HCT116 (cell line): ENCODE data around the gene FSTL4. TPM values are rescaled to one million over a fixed set of nuclear protein-coding genes. Genes with fewer than 3 reads are reported as not detected.

Experiments used
- ATAC-seq: fragments of 200-7000 bp; cut with Tn5 transposase; 2 replicates; pipeline ENCODE4 v1.9.1; 2020; ENCODE audit warnings: mild to moderate bottlenecking, moderate library complexity
- BruUV-seq: library from RNA; stranded (reverse); fragments of 400-500 nt; replicated peaks from 2 replicates; lab custom pipeline; 2021; lab: Mats Ljungman, UMichigan
- CTCF ChIA-PET: fragments of 300-600 bp; sonication (Branson Sonifier 250); formaldehyde crosslinking; loops from one replicate; lab custom pipeline; 2021; ENCODE audit warnings: antibody characterized with exemption; lab: Charles Lee
- POLR2A ChIA-PET: fragments of 300-600, 350-600 bp; sonication (Branson Sonifier 250); formaldehyde crosslinking; loops from one replicate; lab custom pipeline; 2021; ENCODE audit warnings: antibody characterized with exemption; lab: Charles Lee
- RAD21 ChIA-PET, 2 experiments: fragments of 300-600 bp; sonication (Branson Sonifier 250); formaldehyde crosslinking; loops; one replicate each; lab custom pipeline; 2023; ENCODE audit warnings: low total read pairs in 2 of 2; ENCODE audit not compliant: uncharacterized antibody in 2 of 2, unreplicated experiment in 2 of 2, low non-redundant PET in 1 of 2; lab: Charles Lee
- DNase-seq: peaks from one replicate; pipeline ENCODE4 v3.0.0-alpha.2; 2010; ENCODE audit warnings: low read depth, low spot score
- H2AFZ ChIP-seq: fragments of 200-600 bp; shearing (Covaris generic), sonication (generic); 2 replicates; pipeline ENCODE4 v1.6.1; 2017; ENCODE audit warnings: low read depth, mixed run types, mixed read lengths, antibody characterized with exemption, low read length; ENCODE audit not compliant: poor library complexity, severe bottlenecking
- H3K27ac ChIP-seq: 2 replicates; pipeline ENCODE4 v1.5.1; 2012; ENCODE audit warnings: low read depth, low read length
- H3K27me3 ChIP-seq: fragments of 200-600 bp; sonication (generic); 2 replicates; pipeline ENCODE4 v1.6.1; 2016; ENCODE audit warnings: mixed run types, low read length, mixed read lengths; ENCODE audit not compliant: insufficient read depth
- H3K36me3 ChIP-seq, 2 experiments: fragments of 200-500 bp in 1 of 2; fragments of 200-600 bp in 1 of 2; sonication (Bioruptor generic) in 1 of 2; sonication (generic) in 1 of 2; 2 replicates each; pipeline versions ENCODE4 v1.5.1 to v1.6.1; 2014 to 2016; ENCODE audit warnings: low read length in 2 of 2, inconsistent platforms in 1 of 2, mixed read lengths in 1 of 2, mixed run types in 1 of 2; ENCODE audit not compliant: insufficient read depth in 2 of 2, control insufficient read depth in 1 of 2
- H3K4me1 ChIP-seq, 2 experiments: fragments of 200-600 bp in 1 of 2; sonication (generic) in 1 of 2; 2 replicates each; pipeline versions ENCODE4 v1.5.1 to v1.6.1; 2012 to 2017; ENCODE audit warnings: low read length in 2 of 2, inconsistent platforms in 1 of 2, mild to moderate bottlenecking in 1 of 2, mixed read lengths in 1 of 2, mixed run types in 1 of 2, moderate library complexity in 1 of 2; ENCODE audit not compliant: insufficient read depth in 2 of 2, control insufficient read depth in 1 of 2
- H3K4me2 ChIP-seq: fragments of 200-600 bp; sonication (generic); 2 replicates; pipeline ENCODE4 v1.6.1; 2017; ENCODE audit warnings: mixed run types, low read length, mixed read lengths
- H3K4me3 ChIP-seq, 2 experiments: fragments of 200-600 bp in 1 of 2; sonication (generic) in 1 of 2; replicated peaks in 1 of 2; 2 replicates each; pipeline ENCODE4 v1.5.1; 2011 to 2016; ENCODE audit warnings: low read length in 2 of 2, control low read depth in 1 of 2, low read depth in 1 of 2, mild to moderate bottlenecking in 1 of 2, mixed read lengths in 1 of 2, mixed run types in 1 of 2
- H3K79me2 ChIP-seq: fragments of 200-600 bp; sonication (generic); 2 replicates; pipeline ENCODE4 v1.6.1; 2017; ENCODE audit warnings: mild to moderate bottlenecking, mixed run types, low read length, moderate library complexity, mixed read lengths; ENCODE audit not compliant: insufficient read depth
- H3K9ac ChIP-seq: fragments of 200-600 bp; sonication (generic); 2 replicates; pipeline ENCODE4 v1.6.1; 2016; ENCODE audit warnings: low read length, mixed read lengths
- H3K9me2 ChIP-seq: fragments of 200-600 bp; sonication (generic), shearing (Covaris generic); 2 replicates; pipeline ENCODE4 v1.6.1; 2017; ENCODE audit warnings: mixed run types, mild to moderate bottlenecking, moderate library complexity; ENCODE audit not compliant: insufficient read depth
- H3K9me3 ChIP-seq, 2 experiments: fragments of 200-500 bp in 1 of 2; fragments of 200-600 bp in 1 of 2; sonication (Bioruptor generic) in 1 of 2; sonication (generic) in 1 of 2; 2 replicates each; pipeline ENCODE4 v1.6.1; 2014 to 2017; ENCODE audit warnings: low read length in 2 of 2, mixed read lengths in 2 of 2, inconsistent platforms in 1 of 2, low read depth in 1 of 2, mild to moderate bottlenecking in 1 of 2, mixed run types in 1 of 2, moderate library complexity in 1 of 2; ENCODE audit not compliant: control insufficient read depth in 1 of 2, insufficient read depth in 1 of 2
- H4K20me1 ChIP-seq: fragments of 200-600 bp; sonication (generic), shearing (Covaris generic); 2 replicates; pipeline ENCODE4 v1.6.1; 2017; ENCODE audit warnings: mixed run types, mild to moderate bottlenecking, moderate library complexity; ENCODE audit not compliant: insufficient read depth
- ATF3 ChIP-seq: IDR thresholded peaks from 2 replicates; pipeline ENCODE4 v1.6.1; 2012
- CBX3 ChIP-seq: IDR thresholded peaks from 2 replicates; pipeline ENCODE4 v1.6.1; 2012; ENCODE audit warnings: low read depth
- CEBPB ChIP-seq: IDR thresholded peaks from 2 replicates; pipeline ENCODE4 v1.6.1; 2012; ENCODE audit warnings: low read depth
- CTCF ChIP-seq, 3 experiments: fragments of 200-600 bp in 1 of 3; sonication (generic) in 1 of 3; IDR thresholded peaks in 2 of 3; conservative IDR thresholded peaks in 1 of 3; 2 replicates each; pipeline ENCODE4 v1.5.1; 2012 to 2017; ENCODE audit warnings: low read depth in 2 of 3, low read length in 2 of 3, antibody characterized with exemption in 1 of 3, borderline replicate concordance in 1 of 3, control low read depth in 1 of 3, mild to moderate bottlenecking in 1 of 3, mixed read lengths in 1 of 3, mixed run types in 1 of 3, moderate library complexity in 1 of 3; ENCODE audit not compliant: insufficient read depth in 1 of 3
- ELF1 ChIP-seq: IDR thresholded peaks from 2 replicates; pipeline ENCODE4 v1.6.1; 2012; ENCODE audit warnings: low read depth, borderline replicate concordance
- EZH2 ChIP-seq: fragments of 200-600 bp; sonication (generic); IDR thresholded peaks from 2 replicates; pipeline ENCODE4 v1.6.1; 2017; ENCODE audit warnings: antibody characterized with exemption, mixed run types
- EZH2phosphoT487 ChIP-seq: fragments of 200-600 bp; IDR thresholded peaks from 2 replicates; pipeline ENCODE4 v1.6.1; 2018; ENCODE audit warnings: antibody characterized with exemption, borderline replicate concordance
- JUND ChIP-seq: IDR thresholded peaks from 2 replicates; pipeline ENCODE4 v1.6.1; 2012
- MAX ChIP-seq: IDR thresholded peaks from 2 replicates; pipeline ENCODE4 v1.6.1; 2012
- POLR2A ChIP-seq: IDR thresholded peaks from 2 replicates; pipeline ENCODE4 v1.7.0; 2011; ENCODE audit warnings: borderline replicate concordance; ENCODE audit not compliant: insufficient read depth, insufficient read length; ENCODE audit errors: extremely low read depth
- RAD21 ChIP-seq: IDR thresholded peaks from 2 replicates; pipeline ENCODE4 v1.6.1; 2012; ENCODE audit warnings: low read depth, mild to moderate bottlenecking
- REST ChIP-seq: IDR thresholded peaks from 2 replicates; pipeline ENCODE4 v1.6.1; 2012; ENCODE audit warnings: low read depth
- SIN3A ChIP-seq: IDR thresholded peaks from 2 replicates; pipeline ENCODE4 v1.6.1; 2012; ENCODE audit warnings: low read depth
- SP1 ChIP-seq: IDR thresholded peaks from 2 replicates; pipeline ENCODE4 v1.6.1; 2012; ENCODE audit warnings: low read depth
- SRF ChIP-seq: IDR thresholded peaks from 2 replicates; pipeline ENCODE4 v1.6.1; 2012; ENCODE audit warnings: low read depth
- YY1 ChIP-seq: IDR thresholded peaks from 2 replicates; pipeline ENCODE4 v1.6.1; 2011; ENCODE audit warnings: low read length, low read depth, moderate library complexity, mild to moderate bottlenecking; ENCODE audit not compliant: insufficient replicate concordance; ENCODE audit errors: extremely low read depth
- ZBTB33 ChIP-seq: IDR thresholded peaks from 2 replicates; pipeline ENCODE4 v1.6.1; 2011; ENCODE audit warnings: mild to moderate bottlenecking, low read length, moderate library complexity; ENCODE audit not compliant: insufficient replicate concordance; ENCODE audit errors: extremely low read depth
- ZFX ChIP-seq: fragments of 450-650 bp; IDR thresholded peaks from 2 replicates; pipeline ENCODE4 v1.6.1; 2017
- ZNF274 ChIP-seq: fragments of 200-500 bp; sonication (Bioruptor generic); IDR thresholded peaks from 2 replicates; pipeline ENCODE4 v1.6.1; 2014; ENCODE audit warnings: mild to moderate bottlenecking, low read depth, low read length, inconsistent platforms
- intact Hi-C: fragments of 100-400 bp; cut with micrococcal nuclease; formaldehyde crosslinking; loops from 2 replicates; pipeline ENCODE4 v1.10.0; 2022
- total RNA-seq: library from RNA; stranded (reverse); gene quantifications from one replicate; pipeline ENCODE4 v1.2.1, GENCODE V29; 2021; ENCODE audit not compliant: unreplicated experiment

FSTL4 gene
- total RNA-seq, 1 experiment from 2014 or later = 0.37 TPM

GRCh38 chr5:133155326-133155969, 456.9 kb downstream of the FSTL4 start:
- POLR2A ChIA-PET = no interaction called here
- Histone ChIP-seq H3K4me1 (no peaks in the 10 kb centered on the region), H3K27me3 (no peaks in the 10 kb centered on the region), H2AFZ (no peak overlapping the region)
- no peak for DNase-seq
- intact Hi-C loops = no loop called here
- ATAC-seq = no peak
- TF ChIP-seq ELF1 (no peak), REST (no peak), JUND (no peak), RAD21 (no peak), ZBTB33 (no peak), CTCF (IDR thresholded peaks at IDR 0.05 in 2 of 3, conservative IDR thresholded peaks at IDR 0.05 in 1 of 3; ENCODE audit: borderline replicate concordance in 1 of 3, insufficient read depth in 1 of 3, low read depth in 2 of 3, low read length in 2 of 3) (no peak), ZNF274 (no peak), SRF (no peak), CEBPB (no peak), CBX3 (no peak), POLR2A (no peak), ATF3 (no peak), YY1 (no peak), EZH2phosphoT487 (no peak), SIN3A (no peak), MAX (no peak), ZFX (no peak), SP1 (no peak), EZH2 (no peak)
- TF ChIP-seq, all 23 proteins: peak for 0
- Histone ChIP-seq H4K20me1 (no peaks in the 10 kb centered on the region), H3K27ac (no peak overlapping the region), H3K9me2 (no peaks in the 10 kb centered on the region), H3K9me3 (no peaks in the 10 kb centered on the region), H3K36me3 (no peaks in the 10 kb centered on the region), H3K9ac (no peak overlapping the region), H3K4me2 (no peak overlapping the region), H3K4me3 (no peak overlapping the region), H3K79me2 (no peaks in the 10 kb centered on the region)
- no TSS peak for BruUV-seq
- RAD21 ChIA-PET = no interaction called here
- CTCF ChIA-PET = no interaction called here
